Ovary (tissue), 3 donors: Measurements from ENCODE around the gene SLC44A1.

Experiments used
- CTCF ChIP-seq, 3 donors: fragments of 450-650 bp in 2 of 3; fragments of 200-600 bp in 1 of 3; IDR thresholded peaks; one replicate each; pipeline versions ENCODE4 v1.5.1 to v1.8.0; 2016 to 2022; ENCODE audit warnings: antibody characterized with exemption in 3 of 3, mild to moderate bottlenecking in 1 of 3
- EP300 ChIP-seq: sonication (generic); formaldehyde crosslinking; IDR thresholded peaks from one replicate; pipeline ENCODE4 v1.6.1; 2017; ENCODE audit warnings: antibody characterized with exemption
- donor health status: DM: no; HTN: no; CAD: no.

- TF ChIP-seq CTCF (IDR thresholded peaks at IDR 0.05) (no peak), EP300 (no peak)
These were observed 181.5 kb downstream of the SLC44A1 start for GRCh38 chr9:105425816-105426433.
